Mammary epithelial cell (primary cell): Measurements from ENCODE around the gene CHST12.

ENCODE experiments used
- CTCF ChIP-seq, 2 donors: IDR thresholded peaks in 1 of 2; conservative IDR thresholded peaks in 1 of 2; 2 replicates each; pipeline ENCODE4 v1.5.1; 2011 to 2012; ENCODE audit warnings: inconsistent platforms in 2 of 2, low read length in 2 of 2, mild to moderate bottlenecking in 2 of 2, control low read depth in 1 of 2, low read depth in 1 of 2; ENCODE audit not compliant: insufficient read depth in 1 of 2; ENCODE audit errors: extremely low read depth in 1 of 2
- EZH2 ChIP-seq: IDR thresholded peaks from 2 replicates; pipeline ENCODE4 v1.6.1; 2012; ENCODE audit warnings: low read length, inconsistent platforms, borderline replicate concordance

DNA sequence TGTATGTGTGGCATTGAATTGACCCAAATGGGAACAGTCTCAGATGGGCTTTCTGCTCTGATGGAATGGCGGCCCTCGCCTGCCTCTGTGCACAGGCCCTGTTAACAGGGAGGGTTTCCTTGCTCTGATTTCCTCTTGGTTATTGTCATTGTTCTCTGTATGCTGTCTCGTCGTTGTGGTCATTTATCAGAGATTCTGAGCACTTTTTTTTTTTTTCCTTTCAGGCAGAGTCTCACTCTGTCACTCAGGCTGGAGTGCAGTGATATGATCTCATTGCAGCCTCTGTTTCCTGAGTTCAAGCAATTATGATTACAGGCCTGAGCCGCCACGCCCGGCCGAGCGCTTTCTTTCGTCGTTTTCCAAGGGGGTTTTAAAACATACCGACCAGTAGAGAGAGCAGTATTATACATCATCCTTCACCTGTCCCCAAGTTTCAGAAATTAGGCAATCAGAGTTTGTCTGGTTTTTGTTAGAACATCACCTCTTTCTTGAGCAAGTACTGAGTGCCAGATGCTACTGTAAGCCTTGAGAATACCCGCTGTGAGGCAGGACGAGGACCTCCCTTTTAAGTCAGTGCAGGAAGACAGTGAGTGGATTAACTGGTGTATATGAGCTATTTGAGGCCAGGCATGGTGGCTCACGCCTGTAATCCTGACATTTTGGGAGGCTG lies 6.5 kb downstream of the CHST12 start:
- TF ChIP-seq CTCF (conservative IDR thresholded peaks at IDR 0.05 in 1 of 2, IDR thresholded peaks at IDR 0.05 in 1 of 2; ENCODE audit: extremely low read depth in 1 of 2, insufficient read depth in 1 of 2, low read depth in 1 of 2, low read length in 2 of 2) (no peak), EZH2 (no peak)
